Body of pancreas (tissue), 4 donors: ENCODE results near the gene RIMKLB.
A peak's percentile ranks its signal among the peaks of the same experiment; 100 is the strongest.

Experiments
- CTCF ChIP-seq, 7 experiments: fragments of 450-650 bp in 4 of 7; fragments of 200-600 bp in 3 of 7; sonication (generic) in 3 of 7; IDR thresholded peaks; one replicate each; pipeline ENCODE4 v1.5.1; 2016 to 2019; ENCODE audit warnings: antibody characterized with exemption in 7 of 7
- POLR2A ChIP-seq, 3 donors: fragments of 450-650 bp; IDR thresholded peaks; one replicate each; pipeline ENCODE4 v1.6.1; 2016; ENCODE audit warnings: antibody characterized with exemption in 3 of 3, mild to moderate bottlenecking in 2 of 3

DNA sequence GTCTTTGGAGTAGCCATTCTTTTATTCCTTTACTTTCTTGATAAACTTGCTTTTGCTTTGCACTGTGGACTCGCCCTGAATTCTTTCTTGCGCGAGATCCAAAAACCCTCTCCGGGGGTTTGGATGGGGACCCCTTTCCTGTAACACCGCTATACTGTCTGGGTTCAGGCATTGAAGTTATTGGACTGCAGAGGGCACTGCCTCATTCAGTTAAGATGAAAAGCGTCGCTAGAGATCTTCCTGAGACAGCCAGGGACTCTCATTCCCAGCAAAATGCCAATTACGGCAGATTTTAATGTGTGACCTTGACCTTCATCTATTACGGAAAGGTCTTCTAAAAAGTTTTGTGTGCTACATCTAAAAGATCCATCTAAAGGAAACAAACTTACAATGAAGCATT, 17.3 kb upstream of the RIMKLB start:
- TF ChIP-seq CTCF (IDR thresholded peaks at IDR 0.05) (peak in 1 of 7 experiments; percentile 5), POLR2A (IDR thresholded peaks at IDR 0.05) (no peak)
